Measurements from ENCODE around the gene MLLT10.

MLLT10 gene

GRCh38 chr10:21533467-21534279, at the start of gene MLLT10:
Gene MLLT10, plus strand, starts transcription at chr10:21534232. Its CDS starts 413 bp downstream, at chr10:21534645.
- peak; percentile 93 to 94 for DNase-seq

- no peak for DNase-seq
Observed at GRCh38 chr10:21487416-21488180, 46.4 kb upstream of the MLLT10 start.

GRCh38 chr10:21488246-21488956, 45.6 kb upstream of the MLLT10 start:
- DNase-seq, result no peak

GRCh38 chr10:21488957-21489446, 45.0 kb upstream of the MLLT10 start:
- DNase-seq, result no peak

GRCh38 chr10:21490028-21490710, 43.9 kb upstream of the MLLT10 start:
- DNase-seq, result no peak

- no peak for DNase-seq
Observed at GRCh38 chr10:21490711-21491105, 43.3 kb upstream of the MLLT10 start.

GRCh38 chr10:21492421-21492820, 41.6 kb upstream of the MLLT10 start:
- no peak for DNase-seq

- no peak for DNase-seq
Observed at GRCh38 chr10:21493784-21494183, 40.2 kb upstream of the MLLT10 start.

GRCh38 chr10:21494191-21495001, 39.6 kb upstream of the MLLT10 start:
- peak in 1 of 2 donors; percentile 15 for DNase-seq

- no peak for DNase-seq
Observed at GRCh38 chr10:21495002-21495751, 38.9 kb upstream of the MLLT10 start.

GRCh38 chr10:21495752-21496342, 38.2 kb upstream of the MLLT10 start:
- peak; percentile 84 to 87 for DNase-seq

GRCh38 chr10:21496343-21497176, 37.5 kb upstream of the MLLT10 start:
- peak; percentile 42 to 56 for DNase-seq

GRCh38 chr10:21497177-21497807, 36.7 kb upstream of the MLLT10 start:
- no peak for DNase-seq

- no peak for DNase-seq
Observed at GRCh38 chr10:21498377-21498776, 35.7 kb upstream of the MLLT10 start.

GRCh38 chr10:21498986-21499385, 35.0 kb upstream of the MLLT10 start:
- no peak for DNase-seq

GRCh38 chr10:21499701-21500577, 34.1 kb upstream of the MLLT10 start:
- no peak for DNase-seq

- no peak for DNase-seq
Observed at GRCh38 chr10:21500578-21500910, 33.5 kb upstream of the MLLT10 start.

GRCh38 chr10:21501091-21501490, 32.9 kb upstream of the MLLT10 start:
- DNase-seq, result no peak

Data from CD4-positive, alpha-beta T cell treated with Interleukin-4 for 1 hour (primary cell).